A673 (cell line): Measurements from ENCODE around the gene SCUBE1.

Experiments used
- CTCF ChIP-seq: fragments of 300-800, 200-600 bp; sonication (generic); conservative IDR thresholded peaks from 2 replicates; pipeline ENCODE4 v1.5.1; 2017; ENCODE audit warnings: low read depth, mild to moderate bottlenecking, antibody characterized with exemption, low read length, moderate library complexity, mixed read lengths
- EZH2 ChIP-seq: fragments of 200-600 bp; sonication (generic); IDR thresholded peaks from 2 replicates; pipeline ENCODE4 v1.6.1; 2017; ENCODE audit warnings: borderline replicate concordance, low read depth, mild to moderate bottlenecking, mixed read lengths, antibody characterized with exemption, low read length; ENCODE audit not compliant: poor library complexity, severe bottlenecking

- TF ChIP-seq EZH2 (no peak), CTCF (no peak)
Measured at GRCh38 chr22:43206509-43207161, 136.5 kb downstream of the SCUBE1 start.
